T-helper 22 cell (primary cell): ENCODE measurements around the gene CTNNB1.

Experiments used
- DNase-seq: peaks from one replicate; pipeline ENCODE4 v3.0.0-alpha.2; 2020; ENCODE audit warnings: low read depth

CTNNB1 gene

GRCh38 chr3:41198950-41199865 is at the start of gene CTNNB1:
CTNNB1 (plus strand) TSS chr3:41199505; CDS start chr3:41224069, 24,564 bp downstream.
- peak; percentile 84 for DNase-seq

DNA sequence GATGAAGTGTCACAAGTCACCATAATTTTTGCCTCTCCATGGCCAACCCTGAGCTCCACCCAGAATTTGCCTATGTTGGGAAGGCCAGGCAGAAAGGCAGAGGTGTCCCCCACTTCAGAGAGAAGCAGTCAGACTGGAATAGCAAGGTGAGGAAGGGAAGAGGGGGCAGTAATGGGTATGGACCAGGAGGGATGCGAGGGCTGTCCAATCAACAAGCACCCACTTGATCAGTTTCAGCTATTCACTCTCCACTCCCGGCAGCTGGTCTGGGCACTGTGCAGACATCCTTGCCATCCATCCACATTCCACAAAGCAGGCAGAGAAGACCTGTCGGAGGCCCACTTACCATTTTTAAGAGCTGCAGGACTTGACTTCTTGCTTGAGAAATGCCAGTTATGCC is 43.5 kb upstream of the CTNNB1 start:
- no peak for DNase-seq

- DNase-seq: no peak
Measured at GRCh38 chr3:41158947-41159346, 40.4 kb upstream of the CTNNB1 start.

DNA sequence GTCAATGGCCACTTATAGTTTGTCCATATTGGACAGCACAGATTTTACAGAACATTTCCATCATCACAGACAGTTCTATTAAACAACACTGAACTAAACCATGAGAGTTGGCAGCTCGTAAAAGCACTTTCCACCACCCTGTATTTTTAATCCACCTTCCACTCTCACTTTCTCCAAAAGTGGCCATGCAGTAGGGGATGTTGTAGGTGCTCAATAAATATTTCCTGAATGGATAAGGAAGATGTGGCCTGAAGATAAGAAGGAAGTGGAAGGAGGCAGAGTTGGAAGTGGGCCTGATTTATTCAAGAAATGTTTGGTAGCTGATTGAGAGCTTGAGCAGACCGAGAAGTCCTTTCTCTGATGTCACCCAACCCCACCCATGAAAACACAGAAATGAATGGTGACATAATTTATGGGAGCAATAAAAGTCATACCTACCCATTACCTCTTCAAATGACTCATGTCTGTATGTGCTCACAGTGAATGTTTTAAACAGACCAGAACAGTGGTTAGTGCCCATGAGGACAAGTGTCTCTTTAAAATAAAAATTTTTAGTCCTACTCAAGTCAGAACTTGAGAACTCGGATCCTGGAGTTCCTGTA is 39.6 kb upstream of the CTNNB1 start:
- no peak for DNase-seq

- DNase-seq: no peak
Measured at GRCh38 chr3:41162541-41162940, 36.8 kb upstream of the CTNNB1 start.

DNA sequence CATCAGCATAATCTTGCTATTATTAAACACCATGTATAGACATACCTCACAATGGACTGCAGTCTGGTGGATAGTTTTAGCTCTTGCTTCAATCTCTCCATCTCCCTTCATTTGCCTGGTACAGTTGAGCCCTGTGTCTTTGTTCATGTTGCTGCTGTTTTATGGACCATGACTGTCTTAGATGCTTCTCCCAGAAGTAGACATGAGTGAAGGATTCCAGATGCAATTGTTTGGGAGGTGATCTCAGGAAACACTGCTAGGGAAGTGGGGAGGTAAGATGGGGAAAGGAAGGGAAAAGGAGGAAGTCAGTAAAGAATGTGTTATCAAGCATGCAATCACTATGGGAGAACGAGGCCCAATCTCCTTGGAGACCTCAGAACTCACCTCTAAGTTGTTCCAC is 36.3 kb upstream of the CTNNB1 start:
- DNase-seq: no peak

- DNase-seq: no peak
Measured at GRCh38 chr3:41163421-41163820, 35.9 kb upstream of the CTNNB1 start.

DNA sequence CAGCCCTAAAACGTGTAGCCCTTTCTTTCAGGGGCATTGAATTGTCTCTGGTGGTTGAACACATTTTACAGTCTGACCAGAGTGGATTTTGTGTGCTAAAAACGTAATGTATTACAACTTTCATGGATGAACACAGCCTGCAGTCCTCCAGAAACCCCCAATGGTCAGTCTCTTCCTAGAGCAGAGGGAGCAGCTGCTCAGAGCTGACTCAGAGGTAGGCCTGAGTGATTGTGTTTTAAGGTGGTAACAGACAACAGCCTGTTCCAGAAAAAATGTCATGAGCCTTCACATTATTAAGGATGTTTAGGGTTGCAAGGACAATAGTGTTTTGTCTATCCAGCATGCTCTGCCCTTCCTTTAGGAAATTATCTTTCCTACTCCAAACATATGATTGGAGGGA is 34.5 kb upstream of the CTNNB1 start:
- no peak for DNase-seq

- DNase-seq: no peak
Measured at GRCh38 chr3:41167722-41168497, 31.4 kb upstream of the CTNNB1 start.

GRCh38 chr3:41169023-41169422 is 30.3 kb upstream of the CTNNB1 start:
- DNase-seq: no peak

DNA sequence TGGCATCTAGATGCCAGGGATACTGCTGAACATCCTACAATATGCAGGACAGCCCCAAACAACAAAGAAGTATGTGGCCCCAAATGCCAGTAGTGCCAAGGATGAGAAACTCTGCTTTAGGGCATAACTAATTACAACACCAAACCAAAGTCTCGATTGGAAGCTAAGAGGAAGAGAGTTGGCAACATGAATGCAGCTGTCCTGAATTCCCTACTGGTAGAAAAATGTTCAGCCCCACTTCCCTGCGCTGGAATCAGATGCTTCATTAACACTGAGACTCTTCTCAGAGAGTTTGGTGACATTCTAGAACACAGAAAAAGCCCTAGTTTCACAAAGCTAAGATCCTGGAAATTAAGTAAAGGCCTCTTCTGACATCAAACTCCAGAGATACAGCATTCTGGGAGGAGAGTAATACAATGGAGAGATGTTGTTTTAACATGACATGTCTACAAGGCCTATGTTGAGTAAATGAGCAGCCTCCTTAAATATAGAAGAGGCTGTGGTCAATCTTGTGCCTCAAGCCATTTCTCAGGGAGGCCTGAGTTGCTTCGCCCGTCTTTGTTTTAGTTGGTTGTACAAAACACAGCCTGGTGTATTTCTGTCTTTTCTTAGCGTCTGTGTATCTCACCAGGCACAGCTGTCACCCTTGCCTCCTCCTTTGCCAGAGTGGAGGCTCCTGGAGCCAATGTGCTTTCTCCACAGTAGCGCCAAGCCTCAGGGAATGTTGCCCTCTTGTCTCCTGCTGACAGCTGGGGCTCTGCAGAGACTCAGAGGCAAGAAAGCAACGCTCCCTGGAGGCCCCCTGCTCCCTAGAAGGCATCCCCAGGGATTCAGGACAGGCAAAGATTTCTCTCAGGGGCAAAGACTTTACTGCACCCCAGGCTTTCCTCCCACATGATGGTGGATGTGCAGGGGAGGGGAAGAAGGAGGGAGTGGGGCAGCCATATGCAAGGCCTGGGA is 25.1 kb upstream of the CTNNB1 start:
- no peak for DNase-seq

DNA sequence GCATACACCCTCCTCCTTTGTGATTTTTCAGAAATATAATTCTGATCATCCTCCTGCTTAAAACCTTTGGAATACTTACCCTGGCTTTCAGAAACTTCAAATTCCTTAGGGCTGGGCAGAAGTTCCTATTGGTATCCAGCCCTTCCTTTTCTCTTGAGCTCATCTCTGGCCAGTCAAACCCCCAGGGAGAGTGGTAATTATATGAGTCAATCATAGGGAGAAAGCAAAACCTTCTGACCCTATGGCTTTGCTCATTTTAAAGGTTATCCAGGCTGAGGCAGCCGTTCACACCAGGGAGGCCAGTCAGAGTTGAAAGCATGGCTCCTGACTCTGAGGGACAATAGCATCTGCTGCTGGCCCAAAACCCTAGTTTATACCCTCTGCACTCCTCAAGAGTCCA is 23.9 kb upstream of the CTNNB1 start:
- DNase-seq: no peak

DNA sequence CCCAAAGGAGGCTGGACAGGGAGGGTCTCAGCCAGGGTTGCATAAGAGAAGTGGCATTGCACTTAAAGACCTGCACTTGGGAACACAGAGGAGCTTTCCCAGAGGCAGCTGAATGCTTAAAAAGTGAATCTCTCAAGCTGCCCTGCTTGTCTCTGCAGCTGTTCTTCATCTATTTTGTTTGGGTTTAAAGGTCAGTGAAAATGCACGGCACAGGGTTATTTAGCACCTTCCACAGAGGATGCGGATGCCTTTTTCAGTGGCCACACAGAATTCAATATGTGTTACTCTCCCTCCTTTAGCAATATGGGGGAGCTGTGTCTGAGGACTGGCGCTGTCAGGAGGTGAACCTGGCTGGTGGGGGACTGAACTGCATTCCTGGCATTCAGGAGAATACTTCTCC is 22.7 kb upstream of the CTNNB1 start:
- no peak for DNase-seq

DNA sequence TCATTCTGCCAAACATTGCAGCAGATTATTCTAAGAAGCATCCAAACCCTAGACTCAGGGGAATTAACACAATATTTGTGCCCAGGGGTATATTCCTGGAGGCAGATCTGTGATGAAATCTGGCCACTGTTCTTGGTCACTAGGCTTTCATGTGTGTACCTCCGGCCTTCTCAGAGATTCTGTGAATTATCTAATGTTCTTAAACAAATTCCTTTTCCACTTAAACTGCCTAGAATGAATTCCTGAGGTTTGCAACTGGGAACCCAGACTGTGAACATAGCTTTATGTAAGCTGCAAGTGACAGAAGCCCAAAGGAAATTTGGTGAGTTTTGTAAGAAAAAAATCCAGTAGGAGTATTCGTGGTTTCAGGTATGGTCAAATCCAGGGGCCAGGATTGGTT is 20.7 kb upstream of the CTNNB1 start:
- DNase-seq: no peak

GRCh38 chr3:41180396-41180795 is 18.9 kb upstream of the CTNNB1 start:
- no peak for DNase-seq

DNA sequence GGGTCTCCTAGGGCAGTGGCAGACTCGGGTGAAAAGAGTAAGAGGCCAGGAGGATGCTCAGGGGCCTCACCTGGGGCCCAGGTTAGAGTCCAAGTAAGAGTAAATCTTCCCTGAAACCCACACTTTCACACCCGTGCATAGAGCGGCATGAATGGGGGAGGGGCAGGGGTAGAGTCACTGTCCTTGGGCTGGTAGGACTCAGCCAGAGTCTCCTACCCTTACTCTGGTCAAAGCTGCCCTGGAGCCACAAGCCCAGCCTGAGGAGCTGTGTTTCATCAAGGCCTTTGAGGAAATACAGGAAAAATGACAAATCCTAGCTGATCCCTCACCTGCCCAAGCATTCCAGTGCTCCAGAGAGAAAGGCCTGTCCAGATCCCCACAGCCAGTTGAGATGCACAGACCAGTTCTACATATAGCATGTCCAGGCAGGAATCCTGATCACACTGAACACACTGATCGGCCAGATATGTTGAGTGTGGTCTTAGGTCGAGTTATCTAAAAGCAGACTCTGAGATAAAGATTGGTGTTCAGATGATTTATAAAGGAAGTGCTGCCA is 16.7 kb upstream of the CTNNB1 start:
- DNase-seq: no peak

DNA sequence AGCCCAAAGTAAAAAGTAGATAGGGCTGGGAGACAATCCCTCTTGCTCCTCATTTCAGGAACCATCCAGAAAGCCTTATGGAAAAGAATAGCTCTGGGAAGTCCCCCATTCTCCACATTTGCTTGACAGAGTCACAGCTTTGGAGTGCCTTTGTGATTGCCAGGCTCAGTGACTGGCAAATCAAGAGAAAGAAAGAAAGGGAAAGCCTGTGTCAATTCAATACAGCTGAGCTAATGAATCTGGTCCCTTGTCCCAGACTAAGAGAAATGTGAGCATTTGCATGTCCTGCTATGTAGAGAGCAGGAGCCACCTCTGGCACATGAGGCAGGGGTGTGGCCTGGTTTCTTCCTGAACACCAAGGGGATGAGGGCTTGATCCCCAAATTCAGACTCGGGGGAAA is 14.9 kb upstream of the CTNNB1 start:
- no peak for DNase-seq

- no peak for DNase-seq
Measured at GRCh38 chr3:41186297-41186696, 13.0 kb upstream of the CTNNB1 start.

GRCh38 chr3:41188306-41188705 is 11.0 kb upstream of the CTNNB1 start:
- DNase-seq: no peak

- DNase-seq: no peak
Measured at GRCh38 chr3:41190509-41191284, 8.6 kb upstream of the CTNNB1 start.

DNA sequence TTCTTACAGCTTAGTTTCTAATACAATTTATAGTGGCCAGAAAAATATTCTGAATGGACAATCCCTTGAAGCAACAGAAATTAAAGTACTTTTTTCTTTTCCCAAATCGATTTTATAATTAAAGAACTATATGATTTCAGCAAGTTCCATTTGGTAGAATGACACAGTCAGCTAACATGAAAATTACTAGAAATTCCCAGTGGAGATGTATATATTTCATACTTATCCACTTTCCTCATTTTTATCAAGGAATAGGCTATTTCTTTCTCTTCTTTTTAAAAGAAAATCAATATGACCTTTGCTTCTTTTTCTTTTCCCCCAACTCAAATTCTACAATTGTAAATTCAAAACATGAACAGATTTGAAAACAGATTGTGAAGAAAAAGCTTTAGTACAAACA is 6.4 kb upstream of the CTNNB1 start:
- DNase-seq: no peak
